ENCODE measurements around the gene COL6A2. TPM values are rescaled to one million over a fixed set of nuclear protein-coding genes. Genes with fewer than 3 reads are reported as not detected.
"Not testable (repeated sequence)": the region's sequence is repeated elsewhere in the genome, so short reads cannot be mapped to it uniquely, and the experiment has no call there.

Gene COL6A2
- polyA plus RNA-seq, 12 donors = 417 to 953 (median 482) TPM

DNA sequence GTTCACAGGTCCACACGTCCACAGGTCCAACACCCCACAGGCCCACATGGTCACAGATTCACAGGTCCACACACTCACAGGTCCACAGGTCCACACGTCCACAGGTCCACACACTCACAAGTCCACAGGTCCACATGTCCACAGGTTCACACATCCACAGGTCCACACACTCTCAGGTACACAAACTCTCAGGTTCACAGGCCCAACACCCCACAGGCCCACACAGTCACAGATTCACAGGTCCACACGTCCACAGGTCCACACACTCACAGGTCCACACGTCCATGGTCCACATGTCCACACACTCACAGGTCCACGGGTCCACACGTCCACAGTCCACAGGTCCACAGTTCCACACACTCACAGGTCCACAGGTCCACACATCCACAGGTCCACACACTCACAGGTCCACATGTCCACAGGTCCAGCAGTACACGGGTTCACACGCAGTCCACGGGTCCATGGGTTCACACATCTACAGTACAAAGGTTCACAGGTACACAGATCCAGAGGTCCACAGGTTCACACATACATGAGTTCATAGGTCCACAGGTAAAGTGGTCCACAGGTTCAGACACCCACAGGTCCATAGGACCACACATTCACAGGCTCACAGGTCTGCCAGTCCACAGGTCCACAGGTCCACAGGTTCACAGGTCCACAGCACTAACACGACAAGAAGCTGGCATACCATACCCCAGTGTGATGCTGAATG is 39.3 kb upstream of the COL6A2 start:
- DNase-seq = no peak

- DNase-seq = no peak
Measured at GRCh38 chr21:46059195-46059594, 38.7 kb upstream of the COL6A2 start.

DNA sequence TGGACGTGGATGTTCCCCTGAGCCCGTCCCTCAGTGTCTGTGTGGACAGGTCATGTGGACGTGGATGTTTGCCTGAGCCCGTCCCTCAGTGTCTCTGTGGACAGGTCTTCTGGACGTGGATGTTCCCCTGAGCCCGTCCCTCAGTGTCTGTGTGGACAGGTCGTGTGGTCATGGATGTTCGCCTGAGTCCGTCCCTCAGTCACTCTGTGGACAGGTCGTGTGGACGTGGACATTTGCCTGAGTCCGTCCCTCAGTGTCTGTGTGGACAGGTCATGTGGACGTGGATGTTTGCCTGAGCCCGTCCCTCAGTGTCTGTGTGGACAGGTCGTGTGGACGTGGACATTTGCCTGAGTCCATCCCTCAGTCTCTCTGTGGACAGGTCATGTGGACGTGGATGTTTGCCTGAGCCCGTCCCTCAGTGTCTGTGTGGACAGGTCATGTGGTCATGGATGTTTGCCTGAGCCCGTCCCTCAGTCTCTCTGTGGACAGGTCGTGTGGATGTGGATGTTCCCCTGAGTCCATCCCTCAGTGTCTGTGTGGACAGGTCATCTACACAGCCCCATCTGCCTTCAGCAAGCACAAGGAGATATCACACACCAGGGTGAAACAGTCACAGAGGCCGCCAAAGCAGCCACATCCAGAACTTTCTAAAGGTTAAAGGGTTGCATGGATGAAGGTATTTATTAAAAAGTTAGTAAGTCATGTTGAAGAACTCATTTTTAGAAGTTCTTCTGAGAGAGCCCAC is 38.0 kb upstream of the COL6A2 start:
- DNase-seq = not testable (repeated sequence)

GRCh38 chr21:46060596-46061061 is 37.3 kb upstream of the COL6A2 start:
- no peak for DNase-seq

DNA sequence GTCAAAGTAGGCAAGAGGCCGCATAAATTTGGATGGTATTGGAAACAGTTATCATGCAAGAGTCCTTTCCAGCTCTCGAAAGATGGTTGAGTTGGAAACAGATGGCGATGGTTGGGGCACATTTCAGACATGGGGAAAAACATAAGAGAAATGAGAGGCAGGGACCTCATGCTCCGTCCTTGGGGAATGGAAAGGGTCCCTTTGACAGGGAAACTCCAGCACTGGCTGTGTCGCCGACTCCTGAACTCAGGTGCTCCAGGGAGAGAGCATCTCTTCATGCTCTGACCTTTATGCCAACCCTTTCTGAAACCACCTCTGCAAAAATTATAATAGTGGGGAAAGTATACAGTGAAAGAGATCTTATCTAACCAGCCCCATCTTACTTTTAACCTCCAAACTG is 36.8 kb upstream of the COL6A2 start:
- no peak for DNase-seq

- DNase-seq = no peak
Measured at GRCh38 chr21:46061518-46061917, 36.4 kb upstream of the COL6A2 start.

- DNase-seq = no peak
Measured at GRCh38 chr21:46061950-46062349, 36.0 kb upstream of the COL6A2 start.

DNA sequence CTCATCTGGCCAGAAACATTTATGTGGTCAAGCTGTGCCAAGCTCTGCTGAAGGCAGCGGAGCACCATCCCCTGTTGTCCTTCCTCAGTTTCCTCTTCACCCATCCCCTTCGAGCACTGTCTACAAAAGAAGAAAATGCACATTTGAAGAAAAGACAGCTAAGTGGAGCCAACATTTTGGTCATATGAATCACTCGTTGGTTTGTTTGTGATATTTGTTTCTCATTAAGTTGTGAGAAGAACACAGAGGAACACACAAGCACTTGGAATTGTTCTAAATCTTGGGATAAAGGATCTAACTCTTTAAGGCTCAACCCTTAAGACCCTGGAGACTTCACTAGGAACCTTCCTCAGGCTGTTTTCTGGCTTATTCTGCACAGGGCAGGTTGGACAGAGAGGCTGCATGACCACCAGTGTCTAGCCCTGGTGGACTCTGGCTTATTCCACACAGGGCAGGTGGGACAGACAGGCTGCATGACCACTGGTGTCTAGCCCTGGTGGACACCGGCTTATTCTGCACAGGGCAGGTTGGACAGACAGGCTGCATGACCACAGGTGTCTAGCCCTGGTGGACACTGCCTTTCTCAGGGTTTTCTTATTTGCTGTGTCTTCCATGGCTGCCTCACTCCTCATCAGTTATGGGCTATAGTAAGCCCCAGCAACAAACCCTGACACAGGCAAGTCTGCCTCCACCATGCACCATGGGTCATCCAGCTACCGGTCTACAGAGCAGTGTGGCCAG is 35.3 kb upstream of the COL6A2 start:
- DNase-seq = no peak

- no peak for DNase-seq
Measured at GRCh38 chr21:46063227-46063626, 34.7 kb upstream of the COL6A2 start.

- no peak for DNase-seq
Measured at GRCh38 chr21:46063734-46064680, 33.9 kb upstream of the COL6A2 start.

DNA sequence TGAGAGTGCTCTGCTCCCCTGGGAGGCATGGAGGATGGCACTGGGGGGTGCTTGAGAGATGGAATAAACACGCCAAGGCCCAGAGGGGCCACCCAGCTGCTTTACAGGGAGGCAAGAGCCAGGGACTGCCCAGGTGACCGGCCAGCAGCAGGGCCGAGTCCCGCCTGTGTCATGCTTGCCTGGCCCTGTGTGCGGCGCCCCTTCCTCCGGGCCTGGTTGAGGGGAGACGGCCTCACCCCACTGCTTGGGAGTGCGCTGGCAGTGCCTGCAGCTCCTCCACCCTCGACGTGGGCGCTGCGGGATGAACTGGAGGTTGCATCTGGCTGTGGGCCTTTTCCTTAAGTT is 33.1 kb upstream of the COL6A2 start:
- DNase-seq = no peak

- peak; percentile 94 for DNase-seq
Measured at GRCh38 chr21:46065215-46065913, 32.5 kb upstream of the COL6A2 start.

DNA sequence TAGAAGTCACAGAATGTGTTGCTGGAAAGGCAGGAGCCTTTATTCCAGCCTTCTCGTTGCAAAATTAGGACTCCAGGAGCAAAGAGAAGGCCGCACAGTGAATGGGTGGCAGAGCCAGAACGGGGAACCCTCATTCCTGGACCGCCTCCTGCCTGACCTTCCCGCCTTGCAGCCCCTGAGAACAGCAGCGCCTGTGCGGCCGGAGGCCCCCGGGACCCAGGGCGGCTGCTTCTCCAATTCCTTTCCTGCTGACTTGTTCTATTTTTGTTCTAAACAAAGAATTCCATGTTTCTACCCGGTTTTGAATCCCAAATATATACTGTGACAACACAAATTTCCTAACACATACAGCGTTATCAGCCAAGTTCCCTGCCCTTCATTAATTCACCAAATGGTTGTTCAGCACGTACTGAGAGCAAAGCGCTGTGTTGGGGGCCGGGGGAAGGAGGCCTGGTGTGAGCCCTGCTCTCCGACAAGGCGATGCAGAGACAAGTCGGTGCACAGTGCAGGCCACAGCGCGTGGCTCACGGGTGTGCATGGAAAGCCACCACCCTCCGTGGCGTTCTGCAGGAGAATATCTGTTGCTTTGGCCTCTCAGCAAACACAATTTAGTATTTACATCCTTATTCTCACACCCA is 31.9 kb upstream of the COL6A2 start:
- peak; percentile 61 for DNase-seq

DNA sequence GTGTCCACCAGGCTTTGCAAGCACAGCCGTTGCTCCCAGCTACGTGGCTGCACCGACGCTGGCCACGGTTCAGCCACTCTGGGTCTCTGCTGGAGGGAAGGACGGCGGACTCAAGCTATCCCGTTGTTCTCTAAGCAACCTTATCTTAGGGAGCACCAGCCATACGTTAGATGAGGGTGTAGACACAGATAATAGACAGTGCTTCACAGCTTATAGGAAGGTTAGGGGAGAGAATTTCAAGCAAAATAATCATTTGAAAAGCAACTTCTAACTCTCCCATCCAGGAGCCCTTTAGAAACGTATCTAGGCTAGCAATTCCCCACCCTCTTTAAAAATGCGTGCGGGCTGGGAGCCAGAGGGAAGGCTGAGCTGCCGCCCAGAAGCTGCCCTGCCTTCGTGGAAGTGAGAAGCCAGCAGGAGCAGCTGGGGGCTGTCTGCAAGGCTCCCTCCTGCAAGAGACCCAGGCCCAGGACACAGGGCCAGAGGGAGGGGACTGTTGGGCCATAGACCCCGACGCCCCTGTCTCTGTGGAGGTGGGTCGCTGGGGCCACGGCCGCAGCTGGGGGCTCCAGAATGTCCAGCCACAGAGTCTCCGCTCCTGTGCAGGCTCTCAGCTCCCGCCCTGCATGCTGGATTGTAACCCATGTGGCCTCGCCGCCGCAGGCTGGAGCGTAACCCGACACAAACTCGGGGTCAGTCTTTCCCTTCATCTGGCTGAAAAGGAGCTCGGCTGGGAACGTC is 31.2 kb upstream of the COL6A2 start:
- peak; percentile 72 for DNase-seq

GRCh38 chr21:46067505-46068201 is 30.3 kb upstream of the COL6A2 start:
- DNase-seq = no peak

- no peak for DNase-seq
Measured at GRCh38 chr21:46068516-46069079, 29.3 kb upstream of the COL6A2 start.

DNA sequence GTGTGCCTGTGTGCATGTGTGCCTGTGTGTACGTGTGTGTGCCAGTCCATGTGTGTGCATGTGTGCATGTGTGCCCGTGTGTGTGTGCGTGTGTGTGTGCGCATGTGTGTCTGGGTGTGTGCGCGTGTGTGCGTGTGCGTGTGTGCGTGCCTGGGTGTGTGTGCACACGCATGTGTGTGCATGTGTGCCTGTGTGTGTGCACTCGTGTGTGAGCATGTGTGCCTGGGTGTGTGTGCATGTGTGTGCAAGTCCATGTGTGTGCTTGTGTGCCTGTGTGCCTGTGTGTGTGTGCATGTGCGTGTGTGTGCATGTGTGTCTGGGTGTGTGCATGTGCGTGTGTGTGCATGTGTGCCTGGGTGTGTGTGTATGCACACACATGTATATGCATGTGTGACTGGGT is 28.7 kb upstream of the COL6A2 start:
- DNase-seq = no peak

- no peak for DNase-seq
Measured at GRCh38 chr21:46069719-46070279, 28.1 kb upstream of the COL6A2 start.

Measured in muscle of arm (tissue), 12 donors.